ENCODE data around the gene DENND5B.
A peak's percentile ranks its signal among the peaks of the same experiment; 100 is the strongest.

DENND5B gene

DNA sequence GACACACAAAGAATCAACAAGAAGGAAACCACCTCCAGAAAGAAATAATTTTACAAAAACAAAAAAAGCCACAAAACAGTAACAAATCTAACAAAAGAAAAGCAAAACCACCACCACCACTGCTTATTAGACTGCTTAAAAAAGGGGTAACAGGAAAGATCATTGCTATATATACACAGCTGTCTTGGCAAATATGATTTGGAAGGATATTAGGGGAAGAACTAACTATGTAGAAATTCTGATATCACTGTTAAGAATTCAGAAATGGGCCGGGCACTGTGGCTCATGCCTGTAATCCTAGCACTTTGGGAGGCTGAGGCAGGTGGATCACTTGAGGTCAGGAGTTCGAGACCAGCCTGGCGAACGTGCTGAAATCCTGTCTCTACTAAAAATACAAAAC, 92.5 kb downstream of the DENND5B start:
- H3K4me1 Mint-ChIP-seq, result peaks cover 46% of the 10 kb centered on the region
- H3K4me3 Mint-ChIP-seq, result no peak overlapping the region
- TF ChIP-seq, protein P1, sequence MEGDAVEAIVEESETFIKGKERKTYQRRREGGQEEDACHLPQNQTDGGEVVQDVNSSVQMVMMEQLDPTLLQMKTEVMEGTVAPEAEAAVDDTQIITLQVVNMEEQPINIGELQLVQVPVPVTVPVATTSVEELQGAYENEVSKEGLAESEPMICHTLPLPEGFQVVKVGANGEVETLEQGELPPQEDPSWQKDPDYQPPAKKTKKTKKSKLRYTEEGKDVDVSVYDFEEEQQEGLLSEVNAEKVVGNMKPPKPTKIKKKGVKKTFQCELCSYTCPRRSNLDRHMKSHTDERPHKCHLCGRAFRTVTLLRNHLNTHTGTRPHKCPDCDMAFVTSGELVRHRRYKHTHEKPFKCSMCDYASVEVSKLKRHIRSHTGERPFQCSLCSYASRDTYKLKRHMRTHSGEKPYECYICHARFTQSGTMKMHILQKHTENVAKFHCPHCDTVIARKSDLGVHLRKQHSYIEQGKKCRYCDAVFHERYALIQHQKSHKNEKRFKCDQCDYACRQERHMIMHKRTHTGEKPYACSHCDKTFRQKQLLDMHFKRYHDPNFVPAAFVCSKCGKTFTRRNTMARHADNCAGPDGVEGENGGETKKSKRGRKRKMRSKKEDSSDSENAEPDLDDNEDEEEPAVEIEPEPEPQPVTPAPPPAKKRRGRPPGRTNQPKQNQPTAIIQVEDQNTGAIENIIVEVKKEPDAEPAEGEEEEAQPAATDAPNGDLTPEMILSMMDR (IDR thresholded peaks at IDR 0.05; ENCODE audit: unreplicated experiment in 3 of 3), result no peak
- H3K9me3 Mint-ChIP-seq, result no peaks in the 10 kb centered on the region
- H3K36me3 Mint-ChIP-seq (ENCODE audit: low read depth), result peaks cover 25% of the 10 kb centered on the region
- peak overlapping the region in 2 of 3 experiments; percentile 47 to 50 for H3K27ac Mint-ChIP-seq
- no peaks in the 10 kb centered on the region for H3K27me3 Mint-ChIP-seq (ENCODE audit: low read depth)

DNA sequence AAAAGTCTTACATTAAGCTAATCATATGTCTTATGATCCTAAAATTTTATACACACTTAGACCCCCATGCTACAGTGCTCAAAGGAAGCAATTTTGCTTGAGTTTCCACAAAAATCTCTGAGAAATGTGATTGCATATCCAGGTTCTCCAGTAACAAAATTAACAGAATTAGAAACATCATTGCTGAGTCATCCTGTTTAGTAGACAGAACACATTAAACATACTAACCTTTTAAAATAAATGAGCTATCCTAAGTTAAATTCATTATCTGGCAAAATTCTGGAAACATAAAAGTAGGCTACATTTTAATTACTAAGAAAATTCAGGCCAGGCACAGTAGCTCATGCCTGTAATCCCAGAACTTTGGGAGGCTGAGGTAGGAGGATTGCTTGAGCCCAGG, 94.7 kb downstream of the DENND5B start:
- TF ChIP-seq, protein P1 (IDR thresholded peaks at IDR 0.05; ENCODE audit: unreplicated experiment in 3 of 3), result no peak
- H3K27me3 Mint-ChIP-seq (ENCODE audit: low read depth), result no peaks in the 10 kb centered on the region
- H3K36me3 Mint-ChIP-seq (ENCODE audit: low read depth), result peaks cover 25% of the 10 kb centered on the region
- H3K4me3 Mint-ChIP-seq, result no peak overlapping the region
- no peaks in the 10 kb centered on the region for H3K9me3 Mint-ChIP-seq
- H3K4me1 Mint-ChIP-seq, result peaks cover 57% of the 10 kb centered on the region
- H3K27ac Mint-ChIP-seq, result peak overlapping the region in 1 of 3 experiments; percentile 69

DNA sequence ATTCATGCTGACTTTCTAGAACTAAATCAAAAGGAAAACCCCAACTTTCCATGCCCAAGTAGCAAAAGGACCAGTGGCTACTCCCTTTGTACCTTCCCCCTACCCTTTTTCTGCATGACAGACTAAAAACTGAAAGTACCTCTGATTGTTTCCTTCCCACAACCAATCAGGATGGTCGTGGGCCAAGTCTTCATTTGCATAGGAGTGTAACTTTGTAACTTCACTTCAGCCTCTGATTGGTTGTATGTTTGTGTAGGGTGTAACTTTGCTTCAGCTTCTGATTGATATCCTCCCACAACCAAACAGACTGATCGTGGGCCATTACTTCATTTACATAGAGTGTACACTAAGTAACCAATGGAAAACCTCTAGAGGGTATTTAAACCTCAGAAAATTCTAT, 96.5 kb downstream of the DENND5B start:
- Mint-ChIP-seq H3K27ac (no peak overlapping the region), H3K27me3 (ENCODE audit: low read depth) (no peaks in the 10 kb centered on the region), H3K36me3 (ENCODE audit: low read depth) (peaks cover 32% of the 10 kb centered on the region), H3K4me1 (peaks cover 64% of the 10 kb centered on the region), H3K9me3 (no peaks in the 10 kb centered on the region), H3K4me3 (no peak overlapping the region)
- TF ChIP-seq, protein P1 (IDR thresholded peaks at IDR 0.05; ENCODE audit: unreplicated experiment in 3 of 3), result no peak

DNA sequence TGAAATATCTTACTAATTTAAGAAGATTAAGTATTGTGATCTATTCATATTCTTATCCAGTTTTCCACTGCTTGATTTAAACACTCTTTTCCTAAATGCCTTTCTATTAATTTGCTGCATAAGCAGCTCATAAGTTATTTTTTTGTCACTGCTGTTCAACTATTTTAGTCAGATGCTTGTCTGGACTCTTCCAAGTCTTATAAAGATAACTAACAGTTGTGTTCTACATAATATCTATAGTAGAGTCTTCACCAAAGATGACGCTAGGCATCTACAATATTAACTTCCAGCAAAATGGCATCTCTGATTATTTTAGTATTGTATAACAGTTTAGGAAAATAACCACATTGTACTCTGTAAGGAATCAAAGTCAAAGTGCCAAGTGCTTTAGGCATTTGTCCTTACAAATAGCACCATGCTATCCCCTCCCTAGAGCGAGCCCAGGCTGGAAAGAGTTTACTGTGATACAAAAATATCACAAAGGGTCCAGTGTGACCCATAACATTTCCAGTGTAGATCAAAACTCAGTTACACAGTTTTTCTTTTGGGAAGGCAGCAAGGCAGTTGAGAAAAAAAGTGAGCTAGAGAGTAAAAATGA, 98.2 kb downstream of the DENND5B start:
- H3K9me3 Mint-ChIP-seq, result no peaks in the 10 kb centered on the region
- TF ChIP-seq, protein P1 (IDR thresholded peaks at IDR 0.05; ENCODE audit: unreplicated experiment in 3 of 3), result no peak
- H3K27me3 Mint-ChIP-seq (ENCODE audit: low read depth), result no peaks in the 10 kb centered on the region
- no peak overlapping the region for H3K4me3 Mint-ChIP-seq
- peaks cover 60% of the 10 kb centered on the region for H3K4me1 Mint-ChIP-seq
- H3K36me3 Mint-ChIP-seq (ENCODE audit: low read depth), result peaks cover 34% of the 10 kb centered on the region
- H3K27ac Mint-ChIP-seq, result peak overlapping the region; percentile 69 to 79 (median 78)

DNA sequence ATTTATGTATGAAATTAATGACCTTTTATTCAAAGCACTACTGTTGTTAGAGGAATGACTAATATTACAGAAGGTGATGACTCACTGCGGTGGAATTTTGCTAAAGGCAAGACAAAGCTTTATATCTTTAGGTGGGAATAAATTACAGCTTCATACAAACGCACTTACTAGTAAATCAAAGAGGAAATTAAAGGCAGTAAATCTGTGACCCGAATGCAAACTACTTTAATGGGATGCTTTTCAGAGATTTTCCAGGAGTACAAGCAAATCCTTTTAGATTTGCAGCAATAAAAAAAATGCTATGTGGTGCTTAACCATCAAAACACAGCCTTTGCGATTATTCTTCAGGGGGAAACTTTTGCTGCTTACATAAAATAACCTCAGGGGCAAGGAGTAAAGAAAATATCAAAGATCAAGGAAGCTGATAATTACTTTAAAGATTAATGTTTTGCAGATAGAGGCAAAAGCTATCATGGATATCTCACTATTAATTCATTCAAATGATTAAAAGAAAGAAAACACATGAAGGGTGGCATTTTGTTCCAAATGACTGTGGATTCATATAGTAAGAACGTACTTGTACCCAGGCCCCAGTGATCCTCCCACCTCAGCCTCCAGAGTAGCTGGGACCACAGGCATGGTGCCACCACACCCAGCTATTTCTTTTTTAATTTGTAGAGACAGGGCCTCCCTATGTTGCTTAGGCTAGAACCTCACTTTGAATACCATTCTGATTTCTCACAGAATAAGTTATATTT, 98.9 kb downstream of the DENND5B start:
- H3K27ac Mint-ChIP-seq, result peak overlapping the region; percentile 69 to 84 (median 79)
- H3K4me3 Mint-ChIP-seq, result peak overlapping the region in 2 of 3 experiments; percentile 24 to 57
- peaks cover 55% of the 10 kb centered on the region for H3K4me1 Mint-ChIP-seq
- H3K36me3 Mint-ChIP-seq (ENCODE audit: low read depth), result peaks cover 34% of the 10 kb centered on the region
- TF ChIP-seq, protein P1 (IDR thresholded peaks at IDR 0.05; ENCODE audit: unreplicated experiment in 3 of 3), result no peak
- H3K27me3 Mint-ChIP-seq (ENCODE audit: low read depth), result no peaks in the 10 kb centered on the region
- no peaks in the 10 kb centered on the region for H3K9me3 Mint-ChIP-seq
